ENCODE data around the gene KRTCAP2.
"Not testable (repeated sequence)": the region's sequence is repeated elsewhere in the genome, so short reads cannot be mapped to it uniquely, and the experiment has no call there.

The KRTCAP2 gene

GRCh38 chr1:155182052-155182550 is 9.0 kb upstream of the KRTCAP2 start:
- no peak for DNase-seq

- DNase-seq: no peak
Measured at GRCh38 chr1:155181371-155182051, 8.4 kb upstream of the KRTCAP2 start.

DNA sequence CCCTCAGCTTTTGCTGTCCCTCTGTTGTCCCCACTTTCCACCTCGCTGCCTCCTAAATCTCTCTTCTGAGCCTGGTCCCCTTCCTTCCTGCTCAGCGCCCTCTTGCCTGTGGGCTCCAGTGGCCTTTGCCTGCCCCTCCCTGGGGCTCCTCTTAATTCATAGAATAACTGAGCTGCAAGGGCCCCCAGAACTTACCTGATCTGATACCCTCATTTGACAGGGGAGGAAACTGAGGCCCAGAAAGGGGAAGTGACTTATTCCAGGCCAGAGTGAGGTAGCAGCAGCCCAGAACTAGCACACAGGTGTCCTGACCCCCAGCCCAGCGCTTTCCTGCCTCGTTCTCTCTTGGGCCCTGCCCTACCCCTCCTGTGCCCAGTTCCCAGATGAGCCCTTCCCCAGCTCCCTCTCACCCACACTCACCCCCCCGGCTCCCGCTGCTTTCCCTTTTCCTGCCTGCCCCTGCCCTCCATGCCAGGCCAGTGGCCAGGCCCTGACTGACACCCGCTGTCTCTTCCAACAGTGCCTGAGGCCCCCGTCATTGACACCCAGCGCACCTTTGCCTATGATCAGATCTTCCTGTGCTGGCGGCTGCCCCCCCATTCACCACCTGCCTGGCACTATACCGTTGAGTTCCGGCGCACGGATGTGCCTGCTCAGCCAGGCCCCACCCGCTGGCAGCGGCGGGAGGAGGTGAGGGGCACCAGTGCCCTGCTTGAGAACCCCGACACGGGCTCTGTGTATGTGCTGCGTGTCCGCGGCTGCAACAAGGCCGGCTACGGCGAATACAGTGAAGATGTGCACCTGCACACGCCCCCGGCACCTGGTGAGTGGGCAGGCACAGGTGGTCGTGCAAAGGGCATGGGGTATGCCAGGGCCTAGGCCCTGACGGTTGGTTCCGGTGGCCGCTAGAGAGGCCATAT is 6.3 kb upstream of the KRTCAP2 start:
- DNase-seq: no peak

DNA sequence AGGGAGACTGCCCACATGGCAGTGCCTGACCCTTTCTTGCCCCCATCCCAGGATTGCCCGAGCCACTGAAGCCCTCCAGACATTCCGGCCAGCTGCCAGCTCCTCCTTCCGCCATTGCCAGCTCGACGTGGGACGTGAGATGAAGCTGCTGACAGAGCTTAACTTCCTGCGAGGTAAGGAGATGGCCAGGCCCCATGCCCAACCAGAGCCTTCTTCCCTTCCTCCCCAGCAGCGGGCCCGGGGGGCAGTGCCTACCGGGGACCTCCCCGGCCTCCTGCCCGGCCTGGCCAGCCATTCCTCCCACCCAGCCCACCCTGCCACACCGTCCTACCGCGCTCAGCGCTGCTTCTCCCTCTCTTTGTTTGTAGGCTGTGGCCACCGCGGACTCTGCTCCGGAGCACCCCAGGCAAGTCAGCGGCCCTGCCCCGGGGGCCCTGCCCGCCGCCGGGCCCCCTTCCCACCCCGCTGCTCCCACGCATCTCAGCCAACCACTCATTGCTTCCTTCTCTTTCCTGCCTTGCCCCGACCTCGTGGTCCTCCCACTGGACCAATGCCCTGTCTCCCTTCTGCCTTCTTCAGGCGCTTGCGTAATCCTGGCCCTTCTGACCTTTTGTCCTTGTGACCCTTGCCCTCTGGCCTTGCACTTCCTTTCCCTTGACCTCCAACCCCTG is 5.5 kb upstream of the KRTCAP2 start:
- no peak for DNase-seq

GRCh38 chr1:155177918-155178281 is 4.8 kb upstream of the KRTCAP2 start:
- DNase-seq: no peak

- no peak for DNase-seq
Measured at GRCh38 chr1:155177192-155177917, 4.3 kb upstream of the KRTCAP2 start.

GRCh38 chr1:155176544-155177071 is 3.5 kb upstream of the KRTCAP2 start:
- peak; percentile 71 for DNase-seq

DNA sequence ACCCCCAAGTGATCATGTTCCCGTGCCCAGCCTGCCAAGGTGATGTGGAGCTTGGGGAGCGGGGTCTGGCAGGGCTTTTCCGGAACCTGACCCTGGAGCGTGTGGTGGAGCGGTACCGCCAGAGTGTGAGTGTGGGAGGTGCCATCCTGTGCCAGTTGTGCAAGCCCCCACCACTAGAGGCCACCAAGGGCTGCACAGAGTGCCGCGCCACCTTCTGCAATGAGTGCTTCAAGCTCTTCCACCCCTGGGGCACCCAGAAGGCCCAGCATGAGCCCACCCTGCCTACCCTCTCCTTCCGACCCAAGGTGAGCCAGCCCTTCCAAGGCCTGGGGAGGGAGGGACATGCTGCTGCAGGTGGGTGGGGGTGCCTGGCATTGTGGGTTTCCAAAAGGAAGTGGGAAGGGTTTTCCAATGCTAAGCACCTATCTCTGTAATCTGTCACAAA is 2.8 kb upstream of the KRTCAP2 start:
- DNase-seq: no peak

DNA sequence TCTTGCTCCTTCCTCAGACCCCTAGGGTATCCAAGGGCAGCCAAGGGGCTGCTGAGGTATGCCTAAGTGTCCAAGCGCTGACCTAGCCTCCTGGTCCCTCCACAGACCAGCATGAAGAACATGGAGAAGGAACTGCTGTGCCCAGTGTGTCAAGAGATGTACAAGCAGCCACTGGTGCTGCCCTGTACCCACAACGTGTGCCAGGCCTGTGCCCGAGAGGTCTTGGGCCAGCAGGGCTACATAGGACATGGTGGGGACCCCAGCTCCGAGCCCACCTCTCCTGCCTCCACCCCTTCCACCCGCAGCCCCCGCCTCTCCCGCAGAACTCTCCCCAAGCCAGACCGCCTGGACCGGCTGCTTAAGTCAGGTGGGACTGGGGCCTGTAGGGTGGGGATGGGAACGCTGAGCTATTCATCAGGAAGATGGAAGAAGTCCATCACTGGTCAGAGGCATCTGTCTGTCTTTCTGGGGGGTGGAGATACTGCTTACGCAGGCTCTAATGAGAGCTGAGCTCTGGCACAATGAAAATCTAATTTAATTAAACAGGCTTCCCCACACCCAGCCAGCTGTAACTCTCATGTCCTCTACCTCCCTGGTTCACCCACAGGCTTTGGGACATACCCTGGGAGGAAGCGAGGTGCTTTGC is 2.3 kb upstream of the KRTCAP2 start:
- no peak for DNase-seq

GRCh38 chr1:155174324-155175280 is 1.5 kb upstream of the KRTCAP2 start:
- peak; percentile 43 for DNase-seq

- peak; percentile 72 for DNase-seq
Measured at GRCh38 chr1:155173478-155174323, 597 bp upstream of the KRTCAP2 start, which contains the start of gene TRIM46. Gene TRIM46 (plus strand): TSS chr1:155173849. CDS start chr1:155173967, 118 bp downstream.

- no peak for DNase-seq
Measured at GRCh38 chr1:155171836-155172731, 1.0 kb downstream of the KRTCAP2 start.

DNA sequence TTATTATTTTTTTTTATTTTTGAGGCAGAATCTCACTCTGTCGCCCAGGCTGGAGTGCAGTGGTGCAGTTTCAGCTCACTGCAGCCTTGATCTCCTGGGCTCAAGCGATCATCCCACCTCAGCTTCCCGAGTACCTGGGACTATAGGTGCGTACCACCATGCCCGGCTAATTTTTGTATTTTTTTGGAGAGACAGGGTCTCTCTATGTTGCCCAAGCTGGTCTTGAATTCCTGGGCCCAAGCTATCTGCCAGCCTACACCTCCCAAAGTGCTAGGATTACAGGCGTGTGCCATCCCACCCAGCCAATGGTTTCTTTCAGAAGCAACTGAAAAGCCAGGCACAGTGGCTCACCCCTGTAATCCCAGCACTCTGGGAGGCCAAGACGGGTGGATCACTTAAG is 2.3 kb downstream of the KRTCAP2 start:
- no peak for DNase-seq

DNA sequence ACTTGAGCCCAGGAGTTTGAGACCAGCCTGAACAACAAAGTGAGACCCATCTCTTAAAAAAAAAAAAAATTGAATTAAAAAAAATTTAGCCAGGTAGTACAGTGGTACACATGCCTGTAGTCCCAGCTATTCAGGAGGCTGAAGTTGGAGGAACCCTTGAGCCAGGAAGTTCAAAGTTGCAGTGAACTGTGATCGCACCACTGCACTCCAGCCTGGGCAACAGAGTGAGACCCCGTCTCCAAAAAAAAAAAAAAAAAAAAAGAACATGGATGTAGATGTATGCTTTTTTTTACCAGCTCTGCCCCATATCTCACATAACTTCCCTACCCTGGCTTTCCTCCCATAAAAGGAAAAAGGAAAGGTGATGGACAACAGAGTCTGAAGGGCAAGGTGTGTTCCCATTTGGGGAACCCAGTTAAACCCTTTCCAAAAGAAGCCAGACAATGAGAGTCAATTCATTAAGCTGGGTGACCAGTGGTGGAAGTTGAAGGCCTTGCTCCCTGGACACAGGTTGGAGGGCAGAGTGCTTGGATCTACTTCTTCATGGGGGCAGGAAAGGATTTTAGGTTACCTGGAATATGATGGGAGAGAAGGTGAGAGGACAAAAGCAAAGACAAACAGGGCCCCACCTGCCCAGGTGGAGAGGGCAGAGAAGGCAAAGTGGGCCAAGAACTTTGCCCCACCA is 2.9 kb downstream of the KRTCAP2 start:
- no peak for DNase-seq

DNA sequence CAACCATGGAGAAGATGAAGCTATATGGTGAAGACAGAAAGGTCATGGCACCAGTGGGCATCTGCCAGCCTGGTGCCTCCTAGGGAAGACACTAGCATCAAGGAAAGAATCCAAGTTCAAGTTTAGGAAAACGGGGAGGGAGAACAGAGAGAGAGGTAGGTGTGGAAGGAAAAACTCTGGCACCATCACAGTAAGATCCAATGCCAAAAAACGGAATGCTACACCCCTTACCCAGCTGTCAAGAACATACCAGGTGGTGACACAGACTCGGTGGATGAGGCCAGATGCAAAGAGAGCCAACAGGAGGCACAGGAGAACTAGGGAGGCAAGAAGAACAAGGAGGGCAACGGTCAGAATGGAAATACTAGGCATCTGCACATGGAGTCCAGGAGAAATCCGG is 3.6 kb downstream of the KRTCAP2 start:
- no peak for DNase-seq

DNA sequence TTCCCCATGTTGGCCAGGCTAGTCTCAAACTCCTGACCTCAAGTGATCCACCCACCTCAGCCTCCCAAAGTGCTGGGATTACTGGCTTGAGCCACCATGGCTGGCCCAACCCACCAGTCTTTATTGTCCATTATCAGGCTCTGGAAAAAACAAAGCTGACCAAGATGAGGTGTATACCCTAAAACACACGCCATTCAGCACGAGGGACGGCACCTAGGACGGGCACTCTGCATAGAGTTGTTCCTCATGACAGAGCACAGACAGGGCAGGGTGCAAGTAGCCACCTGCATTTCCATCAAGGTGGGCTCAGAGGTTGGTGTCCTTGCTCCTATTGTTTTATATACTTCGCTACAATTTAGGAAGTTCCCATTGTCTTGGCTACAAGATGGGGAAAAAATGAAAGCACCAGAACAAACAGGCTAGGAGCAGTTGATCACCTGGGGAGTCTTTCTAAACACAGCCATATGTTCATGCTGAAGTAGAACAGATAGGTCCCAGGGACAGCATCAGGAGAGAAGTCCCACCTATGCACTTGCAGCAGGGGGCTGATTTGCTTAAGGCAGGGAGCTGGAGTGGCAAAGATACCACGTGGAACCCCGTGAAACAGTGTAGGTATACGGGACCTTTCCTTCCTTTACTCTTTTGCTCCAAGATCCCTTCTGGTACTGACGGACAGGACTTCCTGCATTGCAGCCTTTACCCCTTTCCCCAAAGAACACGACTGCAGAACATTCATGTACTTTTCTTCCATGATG is 4.5 kb downstream of the KRTCAP2 start:
- no peak for DNase-seq

DNA sequence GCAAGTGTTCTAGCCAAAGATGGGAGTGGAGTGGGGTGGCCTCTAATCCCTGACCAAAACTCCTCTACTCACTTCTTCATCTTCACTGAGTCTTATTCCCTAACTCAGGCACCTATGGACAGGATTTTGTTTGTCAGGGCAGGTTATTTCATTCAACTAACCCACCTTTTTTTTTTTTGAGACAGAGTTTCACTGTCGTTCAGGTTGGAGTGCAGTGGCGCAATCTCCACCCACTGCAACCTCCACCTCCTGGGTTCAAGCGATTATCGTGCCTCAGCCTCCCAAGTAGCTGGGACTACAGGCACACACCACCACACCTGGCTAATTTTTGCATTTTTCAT is 5.0 kb downstream of the KRTCAP2 start:
- not testable (repeated sequence) for DNase-seq
